ENCODE measurements around the gene BPGM.

- TF ChIP-seq CTCF (IDR thresholded peaks at IDR 0.05): no peak
- no peak for TF ChIP-seq EP300 (IDR thresholded peaks at IDR 0.05)
These were observed 2.6 kb downstream of the BPGM start for GRCh38 chr7:134649226-134649775.
